ENCODE data around the gene LRRIQ4.
A peak's percentile ranks its signal among the peaks of the same experiment; 100 is the strongest.

The LRRIQ4 gene

DNA sequence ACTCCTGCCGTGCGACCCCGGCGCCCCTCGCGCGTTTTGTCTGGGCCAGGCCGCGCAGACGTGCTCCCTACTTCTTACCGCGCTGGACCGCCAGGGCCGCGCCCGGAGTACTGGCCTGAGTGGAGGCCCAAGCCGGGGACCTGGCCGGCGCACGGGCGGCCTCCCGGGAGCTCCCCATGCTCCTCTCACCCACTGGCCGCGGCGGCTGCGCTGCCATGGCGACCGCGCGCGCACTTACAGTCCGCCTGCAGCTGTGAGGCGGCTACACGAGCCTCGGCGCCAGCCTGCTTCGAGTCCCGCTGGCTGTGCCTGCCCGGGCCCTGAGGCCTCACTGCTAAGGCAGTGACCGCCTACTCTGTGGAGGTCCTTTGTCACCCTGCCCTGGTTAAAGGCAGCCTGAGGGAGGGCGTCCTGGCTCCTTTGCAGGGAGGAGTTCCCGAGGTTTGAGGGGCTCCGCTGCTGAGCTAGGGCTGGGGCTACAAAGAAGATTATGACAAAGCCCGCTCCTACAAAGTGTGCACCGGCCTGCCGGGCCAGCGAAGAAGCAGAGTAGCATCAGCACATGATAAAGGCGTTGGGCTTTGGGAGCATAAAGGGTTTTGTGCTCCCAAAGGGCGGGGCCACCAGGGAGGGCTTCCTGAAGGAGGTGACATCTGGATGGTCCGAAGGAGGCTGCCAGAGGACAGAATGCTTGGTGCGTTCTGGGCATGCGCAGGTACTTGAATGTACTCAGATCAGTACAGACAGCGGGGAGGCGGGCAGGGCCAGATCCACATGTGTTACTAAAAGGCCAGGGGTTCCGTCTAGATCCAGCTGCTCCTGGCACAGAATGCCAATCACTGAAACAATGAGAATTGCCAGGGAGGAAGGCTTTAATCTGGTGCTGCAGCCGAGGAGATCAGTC is at the start of gene LRRIQ4, which contains the start of gene LRRC34:
TSS of gene LRRIQ4 (plus strand) at position 539 of the 904 bp plus-strand sequence. CDS start 9,052 bp downstream, outside the sequence.
TSS of gene LRRC34 (minus strand) at position 573 of the 904 bp plus-strand sequence. CDS start at position 217, 356 bp downstream.
- DNase-seq (ENCODE audit: low read depth) = peak; percentile 46

DNA sequence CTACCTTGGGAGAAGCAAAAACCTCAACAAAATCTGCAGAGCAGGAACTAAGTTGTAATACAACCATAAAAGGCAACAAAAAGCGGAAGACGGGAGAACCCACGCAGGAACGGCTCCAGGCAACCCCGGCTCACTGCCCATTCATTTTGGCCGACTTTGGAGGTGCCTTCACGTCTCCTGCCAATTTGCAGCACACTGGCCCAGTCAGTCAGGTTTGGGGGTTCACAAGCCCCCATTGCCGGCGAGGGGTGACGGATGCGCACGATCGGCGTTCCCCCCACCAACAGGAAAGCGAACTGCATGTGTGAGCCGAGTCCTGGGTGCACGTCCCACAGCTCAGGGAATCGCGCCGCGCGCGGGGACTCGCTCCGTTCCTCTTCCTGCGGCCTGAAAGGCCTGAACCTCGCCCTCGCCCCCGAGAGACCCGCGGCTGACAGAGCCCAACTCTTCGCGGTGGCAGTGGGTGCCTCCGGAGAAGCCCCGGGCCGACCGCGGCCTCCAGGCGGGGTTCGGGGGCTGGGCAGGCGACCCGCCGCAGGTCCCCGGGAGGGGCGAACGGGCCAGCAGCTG is 48.3 kb upstream of the LRRIQ4 start:
- DNase-seq (ENCODE audit: low read depth) = peak; percentile 54

DNA sequence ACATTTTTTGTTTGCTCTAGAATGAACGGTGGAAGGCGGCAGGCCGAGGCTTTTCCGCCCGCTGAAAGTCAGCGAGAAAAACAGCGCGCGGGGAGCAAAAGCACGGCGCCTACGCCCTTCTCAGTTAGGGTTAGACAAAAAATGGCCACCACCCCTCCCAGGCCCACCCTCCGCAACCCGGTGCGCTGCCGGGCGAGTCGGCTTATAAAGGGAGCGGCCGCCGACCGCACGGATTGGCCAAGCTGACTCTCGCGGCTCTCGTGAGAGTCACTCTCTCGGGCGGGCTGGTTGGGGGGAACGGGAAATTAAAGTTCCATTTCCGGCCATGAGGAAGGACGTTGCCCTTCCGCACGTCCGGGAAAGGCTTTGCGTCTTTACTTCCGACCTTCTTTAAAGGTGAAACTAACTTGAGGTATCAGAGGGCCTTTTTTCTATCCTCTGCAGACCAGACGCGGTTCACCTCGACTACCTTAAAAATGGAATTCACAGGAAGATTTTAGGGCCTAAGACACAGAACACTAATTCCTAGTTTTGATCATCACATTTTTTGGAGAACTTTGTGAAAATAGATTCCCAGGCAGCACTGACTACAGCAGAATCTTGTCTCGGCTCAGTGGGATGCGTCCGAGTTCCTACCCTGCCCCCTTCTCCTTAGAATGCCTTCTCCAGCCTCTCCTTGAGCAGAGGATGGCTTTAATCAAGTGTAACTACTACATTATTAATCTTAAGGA is 47.6 kb upstream of the LRRIQ4 start, which contains the start of gene TERC:
TSS of gene TERC (minus strand) at position 179 of the 731 bp plus-strand sequence.
- DNase-seq (ENCODE audit: low read depth) = peak; percentile 84

DNA sequence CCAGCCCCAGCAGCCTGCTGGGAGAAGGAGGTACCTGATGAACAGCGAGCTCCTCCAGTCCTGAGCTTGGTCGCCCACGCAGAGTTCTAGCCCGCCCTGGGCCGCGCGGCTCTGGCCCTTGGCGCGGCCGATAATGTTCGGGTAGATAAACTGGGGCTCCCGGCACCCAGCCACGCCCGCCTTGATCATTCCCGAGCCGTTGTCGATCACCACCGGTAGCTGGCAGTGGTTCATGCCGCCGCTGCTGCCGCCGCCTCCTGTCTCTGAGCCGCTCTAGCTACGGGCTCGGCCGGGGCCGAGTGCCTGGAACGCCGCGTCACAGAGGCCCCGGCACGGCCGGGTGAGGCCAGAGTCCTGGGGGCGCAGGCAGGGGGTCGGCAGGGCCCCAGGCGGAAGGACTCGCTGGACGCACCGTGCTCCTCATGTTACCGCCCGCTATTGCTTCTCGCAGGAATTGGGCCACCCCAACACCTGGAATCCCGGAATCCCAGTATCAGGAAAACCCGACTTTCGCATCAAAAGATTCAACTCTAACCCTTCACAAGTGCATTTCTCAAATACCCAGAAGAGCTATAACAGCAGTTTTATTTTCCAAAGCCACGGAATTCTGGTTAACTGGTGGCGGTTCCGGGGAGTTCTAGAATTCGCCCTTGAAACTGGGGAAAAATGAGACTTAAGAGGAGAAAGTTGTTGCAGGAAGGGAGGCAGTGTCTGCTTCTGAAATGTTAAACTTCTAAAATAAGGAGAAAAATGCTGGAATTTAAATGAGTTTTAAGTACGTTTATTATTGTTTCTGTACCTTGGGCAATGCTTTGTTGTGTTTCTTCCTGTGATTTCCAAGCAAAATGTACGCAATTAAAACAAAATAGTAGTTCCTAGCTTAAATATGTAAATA is 43.1 kb upstream of the LRRIQ4 start, which contains the start of gene ACTRT3:
TSS of gene ACTRT3 (minus strand) at position 275 of the 895 bp plus-strand sequence. CDS start at position 234, 41 bp downstream.
- DNase-seq (ENCODE audit: low read depth) = peak; percentile 47

DNA sequence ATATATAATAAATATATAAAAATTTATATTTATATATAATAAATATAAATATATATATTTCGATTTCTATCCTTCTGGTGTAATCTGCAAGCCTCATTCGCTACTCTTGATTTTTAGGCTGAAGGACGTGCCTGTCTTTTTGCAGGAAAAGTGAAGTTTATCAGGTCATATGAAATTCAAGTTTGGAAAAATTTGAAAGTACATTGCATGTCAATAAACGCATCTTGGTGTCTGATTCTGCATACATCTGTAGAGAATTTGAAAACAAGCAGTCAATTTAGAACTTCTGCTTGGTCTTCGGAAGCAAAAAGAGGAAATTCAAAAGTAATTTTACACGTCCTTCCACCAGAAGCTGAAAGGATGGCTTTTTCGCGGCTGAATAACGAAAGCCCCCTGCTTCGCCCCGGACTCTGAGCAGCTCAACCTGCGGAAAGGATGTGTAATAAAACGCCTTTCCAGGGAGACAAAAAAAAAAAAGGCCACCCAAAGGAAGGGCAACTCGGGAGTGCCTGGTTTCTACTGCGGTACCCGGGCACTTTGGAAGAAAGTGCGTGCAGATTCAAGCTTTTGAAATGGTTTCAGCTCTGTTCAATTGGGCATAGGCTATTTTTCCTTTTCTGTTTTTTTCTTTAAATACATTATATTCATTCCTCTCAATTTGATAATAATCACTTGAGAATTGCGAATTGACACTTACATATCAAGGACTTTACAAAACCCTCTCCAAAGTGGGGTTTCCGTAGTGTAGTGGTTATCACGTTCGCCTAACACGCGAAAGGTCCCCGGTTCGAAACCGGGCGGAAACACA is 41.0 kb upstream of the LRRIQ4 start:
- no peak for DNase-seq (ENCODE audit: low read depth)

DNA sequence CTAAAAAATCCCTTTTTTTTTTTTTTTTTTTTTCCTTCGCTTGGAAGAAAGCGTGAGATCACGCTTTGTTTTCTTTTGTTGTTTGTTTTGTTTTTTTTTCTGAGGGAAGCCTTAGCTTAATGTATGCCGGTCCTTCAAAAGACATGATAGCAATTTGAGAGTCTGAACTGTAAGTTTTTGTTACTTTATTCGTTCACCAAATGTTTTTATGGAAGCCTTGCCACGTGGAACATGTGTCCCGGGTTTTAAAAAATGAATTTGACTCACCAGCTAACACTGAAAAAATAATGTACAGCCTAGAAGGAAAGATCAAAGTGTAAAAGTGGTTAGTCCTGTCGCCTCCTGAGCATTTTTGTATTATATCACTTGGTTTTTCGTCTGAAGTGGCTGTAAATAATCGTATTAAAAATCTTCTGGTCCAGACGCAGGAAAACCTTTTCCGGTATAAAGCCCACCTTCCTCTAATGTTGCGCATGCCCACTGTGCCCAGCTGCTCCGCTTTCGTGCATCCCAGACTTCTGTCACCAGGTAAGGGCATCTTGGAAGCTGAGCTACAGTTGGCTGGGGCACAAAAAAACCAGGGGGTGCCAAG is 40.3 kb upstream of the LRRIQ4 start:
- no peak for DNase-seq (ENCODE audit: low read depth)

DNA sequence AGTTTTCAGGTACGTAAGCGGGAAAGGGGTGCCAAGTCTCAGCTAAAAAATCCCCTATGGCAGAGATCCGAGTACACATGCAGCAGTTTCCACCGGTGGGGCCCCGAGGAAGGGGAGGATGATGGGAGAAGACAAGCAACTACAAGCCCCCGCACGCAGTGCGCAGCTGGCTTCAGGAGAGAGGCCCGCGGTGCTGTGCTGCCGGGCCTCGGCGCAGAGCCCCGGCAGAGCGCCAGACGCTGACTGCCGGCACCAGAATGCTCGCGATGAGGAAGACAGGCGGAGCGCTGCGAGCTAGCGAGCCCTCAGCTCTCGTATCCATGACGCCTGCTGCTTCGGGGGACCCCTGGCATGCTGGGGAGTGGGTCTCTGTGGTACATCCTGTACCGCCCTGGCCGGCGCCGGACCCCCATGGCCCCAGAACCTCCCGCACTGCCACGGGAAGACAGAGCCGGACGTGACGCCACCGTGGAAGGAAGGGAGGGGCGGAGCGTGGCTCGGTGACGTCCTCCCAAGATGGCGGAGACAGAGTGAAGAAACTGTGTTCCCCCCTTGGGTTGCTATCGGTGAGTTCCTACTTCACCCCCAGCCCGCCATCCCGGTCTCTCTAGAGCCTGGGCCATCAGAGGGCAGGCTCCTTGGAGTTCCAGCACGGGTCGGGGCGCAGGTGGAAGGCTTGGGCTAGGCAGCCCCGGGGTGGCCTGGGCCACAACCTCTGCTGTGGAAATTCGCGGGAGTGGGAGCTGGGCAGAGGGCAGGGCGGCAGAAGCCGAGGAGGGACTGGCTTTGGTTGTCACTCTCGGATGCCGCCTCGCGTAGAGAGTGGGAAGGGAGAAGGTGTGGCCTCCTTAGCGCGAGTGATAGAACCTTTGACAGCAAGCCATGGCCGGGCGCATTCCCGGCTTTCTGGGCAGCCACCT is 39.5 kb upstream of the LRRIQ4 start, which contains the start of gene MYNN:
TSS of gene MYNN (plus strand) at position 500 of the 920 bp plus-strand sequence. CDS start 900 bp downstream, outside the sequence.
- peak; percentile 90 for DNase-seq (ENCODE audit: low read depth)

DNA sequence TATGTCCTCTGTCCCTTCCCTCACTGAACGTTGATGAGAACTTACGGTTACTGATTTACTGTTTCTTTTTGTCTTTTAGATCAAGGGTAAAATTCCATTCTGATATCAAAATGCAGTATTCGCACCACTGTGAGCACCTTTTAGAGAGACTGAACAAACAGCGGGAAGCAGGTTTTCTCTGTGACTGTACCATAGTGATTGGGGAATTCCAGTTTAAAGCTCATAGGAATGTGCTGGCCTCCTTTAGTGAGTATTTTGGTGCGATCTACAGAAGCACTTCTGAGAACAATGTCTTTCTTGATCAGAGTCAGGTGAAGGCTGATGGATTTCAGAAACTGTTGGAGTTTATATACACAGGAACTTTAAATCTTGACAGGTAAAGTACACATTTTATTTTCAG is 38.5 kb upstream of the LRRIQ4 start:
- no peak for DNase-seq (ENCODE audit: low read depth)

DNA sequence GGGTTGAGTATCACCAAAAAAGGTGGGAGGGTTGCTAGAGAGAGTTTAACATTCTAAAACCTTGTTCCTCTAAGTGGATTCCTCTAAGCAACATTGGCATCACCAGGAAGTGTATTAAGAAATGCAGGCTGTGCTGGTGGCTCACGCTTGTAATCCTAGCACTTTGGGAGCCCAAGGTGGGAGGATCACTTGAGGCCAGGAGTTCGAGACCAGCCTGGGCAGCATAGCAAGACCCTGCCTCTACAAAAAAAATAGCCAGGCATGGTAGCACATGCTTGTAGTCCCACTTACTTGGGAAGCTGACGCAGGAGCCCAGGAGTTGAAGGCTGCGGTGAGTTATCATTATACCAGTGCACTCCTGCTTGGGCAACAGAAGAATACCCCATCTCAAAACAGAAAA is 34.8 kb upstream of the LRRIQ4 start:
- DNase-seq (ENCODE audit: low read depth) = no peak

DNA sequence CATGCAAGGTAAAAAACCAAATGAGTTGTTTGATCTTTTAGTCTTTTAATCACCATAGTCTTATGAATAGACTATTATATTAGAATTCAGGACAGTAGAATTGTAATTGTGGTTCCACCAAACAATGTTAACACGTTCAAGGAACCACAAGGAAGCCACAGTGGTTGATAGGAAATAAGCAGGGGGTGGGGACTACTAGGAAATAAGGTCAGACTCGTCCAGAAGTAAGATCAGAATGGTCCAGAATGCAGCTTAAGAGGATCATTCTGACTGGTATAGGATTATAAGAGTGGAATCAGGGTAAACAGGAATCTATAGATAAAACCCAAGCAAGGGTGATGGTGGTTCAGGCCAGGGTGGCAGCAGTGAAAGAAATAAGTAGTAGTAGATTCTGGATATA is 31.9 kb upstream of the LRRIQ4 start:
- no peak for DNase-seq (ENCODE audit: low read depth)

DNA sequence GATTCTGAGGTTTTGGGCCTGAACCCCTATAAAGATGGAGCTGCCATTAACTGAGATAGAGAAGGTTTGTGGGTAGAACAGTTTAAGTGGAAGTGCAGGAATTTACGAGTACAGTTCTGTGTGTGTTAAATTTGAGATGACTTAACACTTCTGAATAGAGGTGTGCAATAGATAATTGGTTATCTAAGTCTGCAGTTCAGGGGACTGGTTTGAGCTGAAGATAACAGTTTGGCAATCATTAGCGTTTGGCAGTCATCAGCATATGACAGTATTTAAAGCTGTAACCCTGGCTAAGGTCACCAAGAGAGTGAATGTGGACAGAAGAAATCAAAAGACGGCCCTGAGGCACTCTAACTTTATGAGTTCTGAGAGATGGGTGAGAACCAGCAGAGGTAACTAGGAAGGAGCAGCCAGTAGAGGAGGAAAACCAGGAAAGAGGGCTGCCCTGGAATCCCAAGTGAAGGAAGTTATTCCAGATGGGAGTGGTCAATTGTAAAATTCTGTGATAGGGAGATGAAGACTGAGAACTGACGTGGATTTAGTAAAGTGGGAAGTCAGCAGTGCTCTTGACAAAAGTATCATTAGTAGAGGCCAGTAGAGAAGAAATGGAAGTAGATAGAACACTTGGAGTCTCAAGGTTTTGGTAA is 31.3 kb upstream of the LRRIQ4 start:
- no peak for DNase-seq (ENCODE audit: low read depth)

DNA sequence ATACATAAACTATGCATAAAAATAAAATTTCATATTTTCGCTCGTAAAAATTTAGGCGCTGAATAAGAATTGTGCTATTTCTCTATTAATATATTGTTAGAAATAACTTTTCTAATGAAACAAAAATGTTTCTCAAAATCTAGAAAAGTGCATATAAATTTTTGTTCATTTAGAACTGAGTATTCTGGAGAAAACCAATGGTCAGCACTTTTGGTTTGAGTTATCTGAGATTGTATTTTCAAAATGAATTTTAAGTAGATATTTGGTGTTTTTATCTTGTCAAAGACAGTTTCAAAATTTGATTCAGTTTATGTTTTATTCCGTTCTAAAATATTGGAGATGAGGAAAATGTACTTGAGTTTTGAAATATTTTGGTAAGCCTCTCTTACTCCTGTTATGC is 25.6 kb upstream of the LRRIQ4 start:
- no peak for DNase-seq (ENCODE audit: low read depth)

DNA sequence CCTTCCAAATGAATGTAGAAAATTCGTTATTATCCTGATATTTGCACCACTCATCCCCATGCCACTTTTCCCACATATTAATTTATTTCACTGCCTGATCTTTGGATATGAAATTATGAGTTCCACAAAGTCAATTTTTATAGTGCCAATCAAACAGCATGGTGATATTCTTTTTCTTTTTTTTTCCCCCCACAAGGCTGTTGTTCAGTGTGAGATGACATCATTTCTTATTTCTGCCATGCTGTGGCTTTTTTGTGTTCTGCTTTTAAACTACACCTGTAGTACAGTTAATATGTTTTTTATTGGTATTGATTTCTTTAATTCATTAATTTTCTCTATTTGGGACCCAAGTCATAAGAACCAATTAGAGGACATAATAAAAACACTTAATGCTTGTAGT is 24.9 kb upstream of the LRRIQ4 start:
- DNase-seq (ENCODE audit: low read depth) = no peak

DNA sequence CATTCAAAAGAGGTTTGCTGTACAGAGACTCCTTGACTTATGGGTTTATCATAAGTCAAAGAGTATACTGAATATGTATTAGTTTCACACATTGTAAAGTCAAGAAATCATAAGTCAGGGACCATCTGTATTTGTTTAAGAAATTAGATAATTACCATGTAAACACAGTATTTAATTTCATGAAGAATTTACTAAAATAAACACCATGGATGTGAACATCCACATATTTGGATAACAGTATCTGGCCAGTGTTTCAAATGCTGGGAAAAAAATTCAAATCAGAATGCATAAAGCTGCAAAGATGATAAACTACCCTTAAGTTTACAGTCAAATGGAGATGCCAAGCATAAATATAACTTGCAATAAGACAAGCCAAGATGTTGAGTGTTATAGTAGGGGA is 22.5 kb upstream of the LRRIQ4 start:
- DNase-seq (ENCODE audit: low read depth) = no peak

DNA sequence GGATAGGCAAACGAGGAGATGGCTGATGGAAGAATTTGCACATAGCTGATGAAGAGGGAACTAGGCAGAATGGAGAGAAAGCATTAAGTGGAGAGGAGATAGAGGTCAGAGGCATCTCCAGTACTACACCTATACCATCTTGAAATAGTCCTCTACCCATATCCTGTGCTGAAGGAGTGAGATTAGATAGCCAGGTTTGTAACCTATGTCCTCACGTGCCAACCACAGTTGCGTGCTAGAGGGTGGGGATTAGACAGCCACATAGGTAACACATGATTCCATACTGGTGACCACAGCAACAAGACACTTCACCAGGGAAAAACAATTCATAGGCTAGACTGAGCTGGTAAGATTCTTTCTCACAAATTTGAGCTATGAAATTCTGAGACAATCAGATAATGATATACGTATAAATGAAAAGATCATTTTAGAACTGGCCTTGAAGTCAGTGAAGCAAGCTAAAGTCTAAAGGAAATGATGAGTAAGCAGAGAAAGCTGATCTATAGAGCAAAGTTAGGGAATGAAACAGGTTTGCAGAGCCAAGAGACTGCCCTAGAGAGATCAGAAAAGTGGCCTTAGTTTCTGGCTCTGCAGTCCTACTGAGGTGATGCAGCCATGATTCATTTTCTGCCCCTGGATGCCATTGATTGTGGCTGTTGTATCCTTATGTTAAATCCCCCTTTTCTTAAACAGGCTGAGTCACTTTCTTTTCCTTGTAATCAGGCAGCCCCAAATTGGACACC is 21.8 kb upstream of the LRRIQ4 start:
- DNase-seq (ENCODE audit: low read depth) = no peak

DNA sequence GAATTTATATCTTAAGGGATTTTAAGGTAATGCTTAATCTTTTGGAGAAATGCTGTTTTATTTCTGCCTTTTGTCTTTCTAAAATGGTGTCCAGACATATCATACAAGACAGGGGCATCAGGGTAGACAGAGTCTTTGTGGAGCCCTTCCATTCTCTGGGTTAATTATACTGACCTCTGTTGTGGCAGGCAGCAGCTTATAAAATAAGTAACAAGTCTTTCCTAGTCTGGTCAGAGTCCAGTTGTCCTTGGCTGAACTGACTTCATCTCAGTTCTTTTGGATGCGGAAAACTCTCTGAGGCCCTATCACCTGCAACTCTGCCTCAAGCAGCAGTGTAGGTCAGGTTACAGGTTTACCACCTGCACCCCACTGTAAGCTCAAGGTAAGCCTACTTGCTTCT is 20.3 kb upstream of the LRRIQ4 start:
- DNase-seq (ENCODE audit: low read depth) = no peak

DNA sequence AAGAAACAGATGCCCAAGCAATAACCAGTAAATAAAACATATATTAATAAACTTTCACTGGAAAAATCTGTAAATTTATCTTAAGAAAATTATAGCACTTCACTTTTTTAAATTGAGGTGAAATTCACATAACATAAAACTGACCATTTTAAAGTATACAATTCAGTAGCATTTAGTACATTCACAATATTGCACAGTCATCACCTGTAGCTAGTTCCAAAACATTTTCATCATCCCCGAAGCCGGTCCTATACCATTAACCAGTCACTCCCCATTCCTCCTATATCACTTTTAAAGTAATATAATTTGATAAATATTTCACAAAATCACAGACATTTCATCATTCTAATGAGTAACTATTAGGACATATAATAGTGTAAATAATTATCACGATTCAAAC is 8.0 kb upstream of the LRRIQ4 start:
- DNase-seq (ENCODE audit: low read depth) = no peak

Data from stimulated activated CD8-positive, alpha-beta memory T cell treated with anti-CD3 and anti-CD28 coated beads, Interleukin-12 subunit alpha, Interleukin-12 subunit beta, amount 100 ng/mL, for 4 hours (primary cell).